GM18526 (cell line): Measurements from ENCODE around the gene ATP13A3.

Experiments
- POLR2A ChIP-seq: IDR thresholded peaks from 3 replicates; pipeline ENCODE4 v1.6.1; 2011; ENCODE audit not compliant: insufficient read length; ENCODE audit errors: extremely low read depth

The ATP13A3 gene

DNA sequence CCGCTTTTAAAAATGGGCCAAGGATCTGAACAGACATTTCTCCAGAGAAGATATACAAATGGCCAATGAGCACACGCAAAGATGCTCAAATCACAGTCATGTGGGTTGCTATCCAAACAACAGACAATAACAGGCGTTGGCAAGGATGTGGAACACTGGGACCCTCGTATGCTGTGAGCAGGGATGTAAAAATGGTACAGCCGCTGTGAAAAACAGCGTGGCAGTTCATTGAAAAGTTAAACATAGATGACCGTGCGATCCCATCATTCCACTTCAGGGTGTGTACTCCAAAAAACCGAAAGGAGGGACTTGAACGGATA is 110.6 kb downstream of the ATP13A3 start:
- TF ChIP-seq POLR2A: no peak

- no peak for TF ChIP-seq POLR2A
Observed at GRCh38 chr3:194375473-194376240, 111.1 kb downstream of the ATP13A3 start.

DNA sequence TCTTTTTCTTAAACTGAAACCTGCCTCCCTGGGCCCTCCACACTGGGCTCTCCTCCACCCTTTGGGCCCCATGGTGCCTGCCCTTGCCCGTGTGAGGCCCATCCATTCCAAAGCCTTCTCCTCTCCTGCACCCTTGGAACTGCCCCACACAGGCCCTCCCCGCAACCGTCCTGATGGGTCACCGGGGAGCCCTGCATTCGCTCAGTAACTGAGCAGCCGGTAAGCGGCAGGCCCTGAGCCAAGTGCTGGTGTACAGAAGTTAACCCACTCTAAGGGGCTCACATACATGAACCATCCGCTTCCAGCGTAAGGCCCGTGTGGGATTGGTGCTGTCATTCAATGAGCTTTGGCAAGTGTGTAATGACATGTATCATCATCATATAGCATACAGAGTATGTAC is 111.9 kb downstream of the ATP13A3 start:
- no peak for TF ChIP-seq POLR2A

- TF ChIP-seq POLR2A: no peak
Observed at GRCh38 chr3:194373899-194374298, 112.9 kb downstream of the ATP13A3 start.

- TF ChIP-seq POLR2A: no peak
Observed at GRCh38 chr3:194373028-194373427, 113.8 kb downstream of the ATP13A3 start.

DNA sequence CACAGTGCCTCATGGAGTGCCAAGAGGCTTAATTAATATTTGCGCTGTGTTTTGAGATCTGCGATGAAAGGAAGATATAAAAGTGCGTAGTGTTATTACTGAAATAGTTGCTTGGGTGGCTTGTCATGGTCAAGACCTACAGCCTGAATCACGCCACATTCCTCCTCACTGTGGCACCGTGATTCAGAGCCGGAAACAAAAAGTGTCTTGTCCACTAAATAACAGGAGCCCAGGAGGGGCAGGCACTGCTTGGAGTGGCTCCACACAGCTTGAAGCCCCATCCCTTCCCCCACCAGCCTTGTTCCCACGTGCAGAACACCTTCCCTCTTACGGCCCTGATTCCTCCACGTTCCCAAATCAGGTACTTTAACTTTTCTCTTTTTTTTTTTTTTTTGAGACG is 116.0 kb downstream of the ATP13A3 start:
- no peak for TF ChIP-seq POLR2A

GRCh38 chr3:194369522-194370279 is 117.1 kb downstream of the ATP13A3 start, which contains the start of gene LRRC15:
Gene LRRC15, minus strand, starts transcription at chr3:194369743. Its CDS starts 8,700 bp downstream, at chr3:194361043.
- no peak for TF ChIP-seq POLR2A

- TF ChIP-seq POLR2A: no peak
Observed at GRCh38 chr3:194368918-194369317, 117.9 kb downstream of the ATP13A3 start.

DNA sequence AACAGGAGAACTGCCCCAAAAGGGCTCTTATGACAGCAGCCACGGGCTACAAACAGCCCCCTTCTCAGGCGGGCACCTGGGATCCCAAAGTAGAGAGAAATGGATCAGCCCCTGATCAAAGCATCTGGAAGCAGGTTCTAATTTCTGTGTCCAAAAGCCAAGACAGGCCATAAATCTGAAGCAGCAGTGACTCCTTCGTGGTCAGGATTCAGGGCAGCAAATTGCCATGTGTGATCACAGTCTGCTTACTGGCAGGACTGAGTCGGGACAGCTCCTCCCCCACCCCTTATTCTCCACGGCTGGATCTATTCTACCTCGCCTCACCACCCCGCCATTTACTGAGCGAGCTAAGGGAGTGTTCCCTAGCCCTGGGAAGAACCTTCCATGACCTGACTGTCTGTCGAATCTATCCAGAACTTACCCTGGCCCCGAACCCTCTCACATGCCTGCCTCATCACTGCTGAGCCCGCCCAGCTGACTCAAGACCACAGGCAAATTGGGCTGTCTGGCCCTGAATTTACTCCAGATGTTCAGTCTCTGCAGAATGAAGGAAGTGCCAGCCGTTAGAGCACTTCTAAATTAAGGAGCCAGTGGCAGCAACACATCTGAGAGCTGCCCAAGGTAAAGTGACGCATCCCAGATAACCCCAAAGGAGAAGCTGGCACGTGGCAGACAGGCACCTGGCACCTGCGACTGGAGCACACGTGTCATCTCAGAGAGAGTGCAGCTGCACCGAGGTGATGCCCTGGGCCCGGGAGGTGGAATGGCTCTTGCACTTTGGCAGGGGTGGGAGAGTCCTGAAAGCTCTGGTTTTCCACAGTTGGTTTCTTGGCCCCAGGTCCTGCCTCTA is 118.6 kb downstream of the ATP13A3 start:
- no peak for TF ChIP-seq POLR2A

DNA sequence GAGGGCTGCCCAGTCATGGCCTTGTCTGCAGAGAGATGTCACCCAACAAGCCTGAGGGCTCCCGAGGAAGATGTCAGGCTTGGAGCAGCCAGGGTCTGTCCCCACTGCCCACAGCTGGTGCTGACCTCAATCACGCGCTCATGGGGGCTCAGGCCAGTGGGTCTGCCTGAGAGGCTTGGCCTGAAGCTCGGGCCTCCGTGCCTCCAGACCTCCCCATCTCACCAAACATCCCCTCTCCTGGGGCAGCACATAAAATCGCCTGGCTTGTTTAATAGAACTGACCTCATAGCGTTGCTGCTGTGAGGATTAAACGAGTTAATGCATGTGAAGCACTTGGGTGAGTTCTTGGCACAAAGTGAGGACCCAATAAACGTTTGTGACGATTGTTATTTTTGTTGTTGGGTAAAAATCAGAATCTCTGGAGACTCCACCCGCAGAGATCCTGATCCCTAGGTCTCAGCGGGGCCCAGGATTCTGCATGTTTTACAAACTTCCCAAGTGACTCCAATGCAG is 120.8 kb downstream of the ATP13A3 start:
- TF ChIP-seq POLR2A: no peak

GRCh38 chr3:194365526-194365925 is 121.3 kb downstream of the ATP13A3 start:
- no peak for TF ChIP-seq POLR2A

- TF ChIP-seq POLR2A: no peak
Observed at GRCh38 chr3:194364652-194365434, 122.0 kb downstream of the ATP13A3 start.

DNA sequence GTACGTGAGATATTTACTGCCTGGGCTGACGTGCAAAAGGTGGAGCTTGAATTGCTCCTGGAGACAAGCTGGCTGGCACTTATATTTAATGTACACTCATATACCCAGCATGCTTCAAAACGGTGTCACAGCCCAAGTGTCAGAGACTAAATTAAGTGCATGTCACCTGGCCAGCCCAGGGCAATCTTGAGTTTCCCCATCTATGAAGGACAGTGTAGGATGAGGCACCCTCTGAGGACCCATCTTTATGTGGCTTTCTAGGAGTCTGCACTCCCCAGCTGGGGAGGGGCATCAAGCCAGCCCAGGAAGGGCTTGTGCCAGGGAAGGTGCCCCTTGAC is 122.5 kb downstream of the ATP13A3 start:
- no peak for TF ChIP-seq POLR2A

GRCh38 chr3:194360568-194360967 is 126.2 kb downstream of the ATP13A3 start:
- no peak for TF ChIP-seq POLR2A

DNA sequence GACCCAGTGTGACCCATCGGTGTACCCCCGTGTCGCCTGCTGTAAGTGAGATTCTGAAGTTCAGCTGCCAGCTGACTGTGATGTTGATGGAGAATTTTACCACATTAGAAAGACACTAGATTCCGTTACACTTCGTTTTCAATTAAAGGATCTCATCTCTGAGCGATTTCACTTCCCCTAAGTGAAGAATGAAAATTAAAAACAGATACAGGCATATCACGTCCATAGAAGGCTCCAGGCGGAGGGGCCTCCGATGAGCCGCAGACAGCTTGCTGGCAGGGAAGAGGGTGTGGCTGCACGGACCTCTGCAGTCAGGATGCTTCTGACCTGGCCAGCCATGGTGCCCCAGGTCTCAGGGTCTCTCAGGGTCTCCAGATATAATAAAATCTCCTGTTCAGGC is 129.1 kb downstream of the ATP13A3 start:
- TF ChIP-seq POLR2A: no peak

DNA sequence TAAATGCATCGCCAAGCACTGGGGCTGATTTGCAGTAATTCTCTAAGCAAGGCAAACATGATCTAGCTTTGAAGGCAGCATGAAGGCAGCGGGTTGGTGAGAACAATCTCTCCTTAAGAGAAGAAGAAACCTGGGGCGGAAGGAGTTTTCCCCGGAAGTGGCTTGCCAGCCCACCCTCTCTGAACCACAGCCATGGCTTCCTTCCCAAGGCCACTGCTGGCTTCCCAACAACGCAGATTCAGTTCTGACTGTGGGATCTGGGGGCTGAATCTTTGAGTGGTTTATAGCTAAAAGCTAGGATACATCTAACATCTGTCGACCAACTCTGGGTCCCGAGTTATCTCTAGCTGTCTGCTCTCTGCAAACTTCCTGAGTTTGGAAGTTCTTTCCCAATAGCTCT is 131.4 kb downstream of the ATP13A3 start:
- TF ChIP-seq POLR2A: no peak
